NCI-H2196 treated with DMSO at 0.1 percent for 48 hours (cell line): ENCODE data around the gene GSG1L.
"Not testable (repeated sequence)": the region's sequence is repeated elsewhere in the genome, so short reads cannot be mapped to it uniquely, and the experiment has no call there.

Source experiments
- DNase-seq: peaks from one replicate; lab custom pipeline; 2025; ENCODE audit not compliant: unreplicated experiment; lab: John Stamatoyannopoulos, UW

GSG1L gene

GRCh38 chr16:27761816-27762215, 301.7 kb downstream of the GSG1L start:
- DNase-seq: no peak

DNA sequence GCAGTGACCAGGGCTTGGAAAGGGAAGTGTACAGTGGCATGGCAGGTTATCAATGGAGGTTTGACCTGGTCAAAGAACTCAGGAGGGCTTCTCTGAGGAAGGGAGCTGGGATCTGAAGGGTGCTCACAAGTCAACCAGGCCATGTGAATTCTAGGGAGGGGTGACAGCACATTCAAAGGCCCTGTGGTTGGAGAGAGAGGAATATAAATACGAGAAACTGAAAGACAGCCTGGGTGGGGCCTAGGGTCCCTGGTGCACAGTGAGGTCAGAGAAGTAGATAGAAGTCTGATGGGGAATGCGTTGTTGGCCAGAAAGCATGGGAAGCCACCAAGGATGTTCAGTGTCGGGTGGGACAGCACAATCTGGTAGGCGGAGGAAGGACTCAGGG, 302.7 kb downstream of the GSG1L start:
- no peak for DNase-seq

GRCh38 chr16:27759967-27760788, 303.3 kb downstream of the GSG1L start:
- DNase-seq: no peak

GRCh38 chr16:27759301-27759871, 304.1 kb downstream of the GSG1L start:
- no peak for DNase-seq

- DNase-seq: no peak
Measured at GRCh38 chr16:27758544-27758943, 305.0 kb downstream of the GSG1L start.

- DNase-seq: no peak
Measured at GRCh38 chr16:27756206-27756970, 307.1 kb downstream of the GSG1L start.

DNA sequence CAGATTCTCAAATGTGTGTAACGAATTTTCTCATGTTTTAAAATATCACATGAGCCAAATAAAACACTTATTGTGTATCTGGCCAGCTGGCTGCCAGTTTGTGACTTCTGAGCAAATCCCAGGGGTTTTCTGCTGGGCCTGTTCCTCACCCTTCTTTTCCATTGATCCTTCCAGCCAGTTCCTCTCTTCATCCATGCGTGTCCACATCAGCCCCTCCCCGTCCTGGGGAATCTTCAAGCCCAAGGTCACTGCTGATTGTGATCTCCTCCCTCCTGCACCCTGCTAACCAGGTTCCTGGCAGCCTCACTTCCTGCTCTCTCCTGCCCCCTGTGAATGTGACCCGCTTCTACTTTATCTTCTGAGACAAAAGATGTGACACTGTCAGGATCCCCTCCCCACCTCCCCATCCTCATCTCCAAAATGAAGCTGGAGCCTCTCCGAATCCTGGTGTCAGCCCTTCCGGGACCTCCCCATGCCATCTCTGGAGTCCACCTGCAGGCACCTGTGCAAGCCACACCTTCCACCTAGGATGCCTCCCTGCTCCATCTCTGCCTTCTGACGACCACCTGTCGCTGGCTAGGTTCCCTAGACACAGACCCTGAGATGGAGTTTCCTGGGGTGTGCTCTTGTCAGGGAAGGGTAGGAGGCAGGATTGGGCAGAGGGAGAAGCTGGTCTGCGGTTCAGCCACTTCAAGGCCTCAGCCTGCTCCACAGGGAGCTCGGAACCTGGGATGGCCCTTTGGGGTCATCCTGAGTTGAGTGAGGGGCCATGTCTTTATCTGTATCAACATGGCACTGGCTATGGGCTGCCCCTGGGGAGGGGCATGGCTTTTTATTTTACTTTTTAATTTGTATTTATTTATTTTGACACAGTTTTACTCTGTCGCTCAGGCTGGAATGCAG, 308.5 kb downstream of the GSG1L start:
- no peak for DNase-seq

GRCh38 chr16:27753563-27753962, 310.0 kb downstream of the GSG1L start:
- DNase-seq: no peak

DNA sequence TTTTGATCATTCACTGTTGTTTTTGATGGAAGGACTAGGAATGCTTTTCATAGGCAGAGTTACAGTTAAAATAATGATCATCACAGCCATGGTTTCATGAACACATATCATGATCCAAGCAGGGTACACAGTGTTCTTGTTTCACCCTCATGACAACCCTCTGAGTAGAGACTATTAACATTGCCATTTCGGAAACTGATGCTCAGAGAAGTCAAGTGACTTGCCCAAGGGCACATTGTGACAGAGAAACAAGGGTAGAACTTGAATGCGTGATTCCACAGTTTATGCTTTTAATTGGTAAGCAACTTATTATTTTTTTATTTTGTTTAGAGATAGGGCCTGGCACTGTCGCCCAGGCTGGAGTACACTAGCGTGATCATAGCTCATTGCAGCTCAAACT, 311.3 kb downstream of the GSG1L start:
- DNase-seq: no peak

- no peak for DNase-seq
Measured at GRCh38 chr16:27751676-27752075, 311.8 kb downstream of the GSG1L start.

DNA sequence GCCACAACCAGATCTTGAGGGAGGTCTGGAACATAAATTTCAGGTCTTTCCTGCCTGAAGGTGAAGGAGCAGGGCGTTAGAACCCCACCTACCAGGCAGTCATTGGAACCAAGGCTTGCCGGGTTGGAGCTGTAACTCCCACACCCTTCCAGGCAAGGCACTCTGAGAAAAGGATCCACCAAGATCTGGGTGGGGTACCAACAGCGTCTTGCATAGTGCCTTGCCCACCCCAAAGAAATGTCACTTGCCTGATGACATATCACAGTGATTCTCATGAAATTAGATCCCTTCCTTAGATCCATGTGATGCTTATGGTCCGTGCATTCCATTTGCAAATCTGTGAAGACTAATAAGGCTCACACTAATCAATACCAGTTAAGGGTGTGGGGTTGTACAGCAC, 312.3 kb downstream of the GSG1L start:
- no peak for DNase-seq

GRCh38 chr16:27749946-27750345, 313.6 kb downstream of the GSG1L start:
- DNase-seq: no peak

DNA sequence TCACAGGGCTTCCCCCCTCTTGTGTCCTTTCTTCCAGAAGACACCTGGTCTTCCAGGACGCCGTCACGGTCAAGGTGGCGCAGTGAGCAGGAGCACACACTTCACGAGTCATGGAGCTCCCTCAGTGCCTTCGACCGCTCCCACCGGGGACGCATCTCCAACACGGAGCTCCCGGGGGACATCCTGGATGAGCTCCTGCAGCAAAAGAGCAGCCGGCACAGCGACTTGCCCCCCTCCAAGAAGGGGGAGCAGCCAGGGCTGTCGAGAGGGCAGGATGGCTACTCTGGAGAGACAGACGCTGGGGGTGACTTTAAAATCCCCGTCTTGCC, 314.0 kb downstream of the GSG1L start:
- no peak for DNase-seq

DNA sequence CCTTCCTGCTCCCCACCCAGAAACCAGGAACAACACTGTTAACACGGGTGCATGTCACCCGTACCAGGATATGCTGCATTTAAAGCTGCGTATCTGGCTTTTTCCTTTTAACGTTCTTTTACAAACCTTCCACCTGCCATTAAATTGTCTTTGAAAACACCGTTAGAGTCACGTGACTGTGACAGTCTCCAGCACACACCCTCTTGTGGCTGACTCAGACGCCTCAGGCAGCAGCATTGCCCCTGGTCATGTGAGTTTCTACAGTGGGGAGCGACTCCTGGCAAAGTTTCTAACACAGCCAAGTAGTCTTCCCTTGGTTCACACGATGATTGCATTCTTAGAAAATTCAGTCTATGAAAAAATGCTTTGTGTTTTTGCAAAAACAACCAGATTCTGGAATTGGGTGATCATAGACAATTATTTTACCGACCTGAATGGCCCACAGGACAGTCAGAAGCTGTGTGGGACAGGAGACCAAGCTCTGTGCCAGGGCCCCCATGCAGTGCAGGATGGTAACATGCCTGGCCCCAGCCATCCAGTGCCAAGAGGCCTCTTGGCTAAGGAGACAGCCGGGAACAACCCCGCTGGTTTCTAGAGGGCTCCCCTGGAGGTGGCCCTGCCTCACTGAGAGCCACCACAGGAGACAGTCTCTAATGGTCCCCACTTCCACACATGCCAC, 314.5 kb downstream of the GSG1L start:
- DNase-seq: no peak

DNA sequence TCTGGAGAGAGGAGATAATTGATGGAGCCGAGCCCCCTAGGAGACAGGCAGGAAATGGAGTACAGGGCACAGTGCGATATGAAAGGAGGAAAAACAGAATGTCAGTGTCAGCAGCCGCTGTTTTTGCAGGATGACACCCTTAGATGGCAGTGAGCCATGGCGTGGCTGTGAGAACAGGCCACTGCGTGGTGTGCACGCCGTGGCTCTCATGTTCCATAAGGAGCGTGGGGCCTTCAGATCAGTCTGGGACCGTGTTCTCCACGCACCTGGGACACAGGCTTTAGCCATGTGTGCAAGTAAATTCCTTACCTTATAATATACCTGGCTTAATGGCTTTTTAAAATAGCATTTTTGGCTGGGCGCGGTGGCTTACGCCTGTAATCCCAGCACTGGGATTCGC, 315.6 kb downstream of the GSG1L start:
- no peak for DNase-seq

DNA sequence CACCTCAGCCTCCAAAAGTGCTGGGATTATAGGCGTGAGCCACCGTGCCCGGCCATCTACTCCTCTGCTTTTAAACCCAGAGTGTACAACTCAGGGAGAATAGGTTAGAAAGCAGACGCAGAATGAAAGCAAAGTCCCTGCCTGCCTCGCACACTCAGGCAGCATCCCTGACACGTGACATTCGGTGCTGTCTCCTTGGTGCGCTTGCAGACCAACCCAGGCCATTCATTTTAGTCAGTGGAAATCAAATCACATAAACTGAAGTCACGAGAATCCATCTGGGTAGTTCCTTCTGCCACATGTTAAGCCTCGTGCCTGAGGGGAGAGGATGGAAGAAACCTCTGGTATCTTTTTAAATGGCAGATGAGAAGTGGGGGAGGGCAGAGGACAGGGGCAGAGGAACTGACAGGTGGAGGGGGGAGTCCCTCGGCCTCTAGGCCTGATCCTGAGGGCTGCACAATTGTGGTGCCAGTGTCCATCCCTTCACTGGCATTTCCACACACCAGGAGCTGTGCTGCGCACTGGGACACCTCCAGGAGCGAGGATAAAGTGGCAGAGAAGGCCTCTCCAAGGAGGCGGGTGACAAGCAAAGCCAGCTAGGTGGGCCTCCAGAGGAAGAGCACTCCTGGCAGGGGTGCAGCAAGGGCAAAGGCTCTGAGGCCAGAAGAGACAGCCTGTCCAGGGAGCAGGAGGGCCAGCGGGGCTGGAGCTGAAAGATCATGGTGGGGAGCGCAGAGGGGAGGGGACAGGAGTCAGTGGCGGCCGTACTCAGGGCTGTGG, 317.2 kb downstream of the GSG1L start:
- DNase-seq: no peak

DNA sequence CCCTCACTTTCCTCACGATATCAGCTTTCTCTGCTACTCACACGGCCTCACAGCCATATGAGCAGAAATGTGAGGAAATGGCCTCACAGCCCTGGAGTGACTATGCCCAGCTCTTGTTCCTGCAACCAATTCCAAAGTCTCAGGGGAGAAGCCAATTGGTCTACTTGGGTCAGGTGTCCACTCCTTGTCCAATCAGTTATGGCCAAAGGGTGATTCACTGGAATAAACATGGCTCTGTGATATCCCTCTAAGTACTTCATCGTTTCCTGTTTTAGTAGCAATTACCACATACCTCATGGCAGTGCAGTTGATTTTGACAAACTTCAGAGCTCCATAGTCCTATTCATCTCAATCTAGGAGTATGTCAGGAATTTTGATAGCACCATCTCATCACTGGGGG, 318.2 kb downstream of the GSG1L start:
- no peak for DNase-seq

DNA sequence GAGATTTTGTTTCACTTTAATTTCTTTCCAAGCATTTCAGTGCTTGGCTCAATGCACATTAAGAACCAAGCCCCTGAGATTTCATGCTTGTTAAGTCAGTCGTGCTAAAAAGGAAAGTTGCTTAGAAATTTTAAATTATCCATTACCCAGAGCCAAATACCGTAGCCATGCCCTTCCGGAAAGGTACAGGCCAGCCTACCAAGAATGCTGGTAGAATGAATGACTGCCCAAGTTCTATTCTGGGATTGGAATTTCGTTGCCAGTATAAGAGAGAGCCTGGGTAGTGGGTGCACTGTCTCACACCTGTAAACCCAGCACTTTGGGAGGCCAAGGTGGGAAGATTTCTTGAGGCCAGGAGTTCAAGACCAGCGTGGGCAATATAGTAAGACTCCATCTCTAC, 319.6 kb downstream of the GSG1L start:
- no peak for DNase-seq

GRCh38 chr16:27743001-27743400, 320.5 kb downstream of the GSG1L start:
- not testable (repeated sequence) for DNase-seq

DNA sequence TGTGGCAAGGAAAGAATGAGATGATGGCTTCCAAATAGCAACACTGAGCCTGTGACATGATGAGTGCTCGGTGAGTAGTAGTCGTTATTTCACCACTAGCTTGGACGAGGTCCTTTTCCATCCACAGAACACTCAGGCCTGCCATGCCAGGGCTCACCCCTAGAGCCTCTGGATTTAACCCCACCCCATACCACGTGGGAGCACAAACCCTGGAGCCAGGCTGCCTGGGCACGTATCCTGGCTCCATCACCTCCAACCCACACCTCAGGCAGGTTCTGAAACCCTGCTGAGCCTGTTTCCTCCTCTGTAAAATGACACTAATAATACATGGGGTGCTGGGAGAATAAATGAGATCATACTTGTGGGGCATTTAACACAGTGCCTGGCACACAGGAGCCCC, 321.2 kb downstream of the GSG1L start:
- no peak for DNase-seq
